Measurements from ENCODE around the gene ABCF3.

ABCF3 gene

DNA sequence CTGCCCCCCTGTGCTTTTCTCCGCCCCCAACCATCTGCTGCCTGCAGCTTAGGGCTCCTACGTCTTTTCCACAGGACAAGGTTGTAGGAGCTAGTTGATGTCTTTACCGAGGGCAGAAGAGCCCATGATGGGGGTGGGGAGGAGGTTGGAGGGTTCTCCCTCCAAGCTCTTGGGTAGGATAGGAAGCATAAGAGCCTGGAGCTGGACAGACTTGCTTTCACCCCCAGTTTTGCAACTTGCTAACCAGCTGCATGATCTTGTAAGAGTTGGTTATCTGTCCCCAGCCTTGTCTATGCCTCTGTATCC, 856 bp downstream of the ABCF3 start:
- DNase-seq = no peak

DNA sequence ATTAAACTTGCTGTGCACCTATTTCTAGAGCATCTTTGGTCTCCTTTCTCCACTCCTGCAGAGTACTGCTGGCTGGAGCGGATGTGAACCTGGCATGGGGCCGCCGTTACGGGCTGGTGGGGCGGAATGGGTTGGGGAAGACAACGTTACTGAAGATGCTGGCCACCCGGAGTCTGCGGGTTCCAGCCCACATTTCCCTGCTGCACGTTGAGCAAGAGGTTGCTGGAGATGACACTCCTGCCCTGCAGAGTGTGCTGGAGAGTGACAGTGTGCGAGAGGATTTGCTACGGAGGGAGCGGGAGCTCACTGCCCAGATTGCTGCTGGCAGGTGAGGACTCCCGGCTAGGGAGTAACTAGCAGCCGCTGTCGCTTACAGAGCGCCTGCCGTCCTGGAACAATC, 2.1 kb downstream of the ABCF3 start:
- DNase-seq = no peak

DNA sequence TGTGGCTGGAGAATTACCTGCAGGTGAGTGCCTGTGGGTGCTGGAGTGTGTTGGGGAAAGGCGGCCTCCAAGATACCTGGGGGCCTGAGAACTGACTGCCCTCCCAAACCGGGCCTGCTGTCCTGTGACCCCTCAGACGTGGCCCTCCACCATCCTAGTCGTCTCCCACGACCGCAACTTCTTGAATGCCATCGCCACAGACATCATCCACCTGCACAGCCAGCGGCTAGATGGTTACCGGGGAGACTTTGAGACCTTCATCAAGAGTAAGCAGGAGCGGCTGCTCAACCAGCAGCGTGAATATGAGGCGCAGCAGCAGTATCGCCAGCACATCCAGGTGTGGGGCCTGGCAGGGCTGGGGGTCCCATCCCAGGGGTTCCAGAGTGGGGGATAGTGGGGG, 3.4 kb downstream of the ABCF3 start:
- no peak for DNase-seq

DNA sequence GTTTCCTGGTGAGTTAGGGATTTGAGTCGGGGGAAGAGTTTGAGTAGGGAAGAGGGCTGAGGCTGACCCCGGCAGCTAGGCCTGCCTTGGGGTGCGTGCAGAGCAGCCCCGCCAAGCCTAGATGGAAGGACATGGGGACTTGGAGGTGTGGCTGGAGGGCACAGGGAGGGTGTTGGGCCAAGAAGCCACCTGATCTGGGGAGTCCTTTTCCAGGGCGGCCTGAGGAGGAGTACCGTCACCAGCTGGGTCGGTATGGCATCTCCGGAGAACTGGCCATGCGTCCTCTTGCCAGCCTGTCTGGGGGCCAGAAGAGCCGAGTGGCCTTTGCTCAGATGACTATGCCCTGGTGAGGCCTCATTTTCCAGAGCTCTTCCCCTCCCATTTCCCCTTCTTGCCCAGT, 6.9 kb downstream of the ABCF3 start:
- no peak for DNase-seq

DNA sequence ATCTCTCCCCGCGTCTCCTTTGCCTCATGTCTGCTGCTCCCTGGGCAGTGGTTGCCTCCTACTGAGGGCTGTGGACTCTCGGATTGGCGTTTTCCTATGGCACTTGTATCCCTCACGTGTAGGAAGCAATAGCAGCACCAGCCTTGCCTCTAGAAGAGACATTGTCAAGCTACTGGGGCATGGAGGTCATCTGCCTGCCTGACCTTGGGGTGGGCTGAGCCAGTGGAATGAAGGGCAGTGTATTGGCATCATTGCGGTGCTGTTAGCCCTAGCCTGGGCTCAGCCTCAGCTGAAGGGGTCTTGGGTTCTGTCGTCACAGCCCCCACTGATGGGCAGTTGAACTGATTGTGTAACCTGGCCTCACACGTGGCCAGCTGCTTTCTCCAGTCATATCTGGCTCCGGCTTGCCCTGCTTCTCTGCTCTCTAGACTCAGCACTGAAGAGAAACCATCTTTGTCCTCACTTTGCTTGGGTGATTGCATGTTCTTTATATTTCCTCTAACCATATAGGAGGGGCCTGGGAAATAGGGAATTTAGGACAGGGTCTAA, 8.1 kb downstream of the ABCF3 start:
- DNase-seq = no peak

DNA sequence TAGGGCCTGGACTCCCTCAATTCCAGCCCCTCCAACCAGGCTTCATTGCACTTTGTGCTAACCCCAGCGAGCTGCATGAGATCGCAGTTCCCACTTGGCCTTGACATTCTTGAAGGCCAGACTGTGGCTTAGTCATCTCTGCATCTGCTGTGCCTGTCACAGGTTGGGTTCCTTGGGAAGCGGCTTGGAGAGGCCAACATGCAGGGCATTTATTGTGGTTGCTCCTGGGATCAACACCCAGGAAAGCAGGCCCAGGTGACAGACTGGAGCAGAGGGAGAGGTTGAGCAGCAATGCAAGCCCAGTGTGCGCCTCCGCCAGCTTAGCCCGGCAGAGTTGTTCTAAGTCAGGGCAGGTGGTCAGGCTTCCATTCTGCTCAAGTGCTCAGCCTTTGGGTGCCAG, 10.5 kb downstream of the ABCF3 start:
- no peak for DNase-seq

DNA sequence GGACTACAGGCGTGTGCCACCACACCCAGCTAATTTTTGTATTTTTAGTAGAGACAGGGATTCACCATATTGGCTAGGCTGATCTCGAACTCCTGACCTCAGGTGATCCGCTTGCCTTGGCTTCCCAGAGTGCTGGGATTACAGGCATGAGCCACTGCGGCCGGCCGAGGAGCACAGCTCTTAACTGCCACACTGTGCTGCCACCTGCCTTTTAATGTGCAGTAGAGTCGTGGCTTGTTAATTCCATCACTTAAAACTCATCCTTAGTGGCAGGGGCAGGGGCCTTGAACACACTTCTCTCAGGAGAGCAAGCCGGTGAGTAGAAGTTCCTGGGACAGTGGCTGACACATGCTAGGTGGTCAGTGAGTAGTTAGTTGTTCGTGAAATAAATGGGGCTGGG, 12.5 kb downstream of the ABCF3 start:
- DNase-seq = no peak

DNA sequence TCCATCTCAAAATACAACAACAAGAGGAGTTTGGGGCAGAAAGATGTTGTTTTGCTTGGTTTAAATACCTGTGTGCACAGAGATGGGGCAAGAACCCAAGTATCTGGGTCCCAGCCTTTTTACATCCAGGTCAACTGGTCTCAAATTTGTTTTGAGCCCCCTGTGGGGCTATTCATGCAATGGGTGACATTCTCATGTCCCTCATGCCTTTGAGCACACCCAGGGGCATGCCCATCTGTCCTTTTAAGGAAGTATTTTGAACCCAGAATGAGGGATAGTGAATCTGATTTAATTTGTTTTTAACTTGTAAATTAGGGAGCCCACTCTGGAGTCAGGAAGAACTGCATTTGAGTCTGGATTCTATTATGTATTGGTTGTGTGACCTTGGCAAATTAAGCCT, 14.8 kb downstream of the ABCF3 start:
- DNase-seq = no peak

DNA sequence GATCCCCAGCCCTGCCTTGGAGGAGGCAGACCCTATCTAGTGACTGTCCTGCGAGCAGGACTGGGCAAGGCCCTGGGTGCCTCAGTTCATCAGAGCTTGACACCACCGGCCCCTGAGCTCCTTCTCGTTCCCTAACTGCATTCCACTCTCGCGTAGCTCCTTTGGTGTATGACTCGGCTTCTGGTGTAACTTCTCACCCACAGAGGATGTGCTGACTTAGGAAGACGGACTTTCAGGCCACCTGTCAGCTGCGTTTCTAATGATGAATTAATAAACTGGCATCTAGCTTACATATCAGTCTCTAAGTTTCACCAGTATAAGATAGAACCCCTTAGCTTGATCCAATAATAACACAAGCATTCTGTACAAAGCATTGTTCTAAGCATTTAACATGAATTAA, 17.5 kb downstream of the ABCF3 start:
- DNase-seq = no peak

DNA sequence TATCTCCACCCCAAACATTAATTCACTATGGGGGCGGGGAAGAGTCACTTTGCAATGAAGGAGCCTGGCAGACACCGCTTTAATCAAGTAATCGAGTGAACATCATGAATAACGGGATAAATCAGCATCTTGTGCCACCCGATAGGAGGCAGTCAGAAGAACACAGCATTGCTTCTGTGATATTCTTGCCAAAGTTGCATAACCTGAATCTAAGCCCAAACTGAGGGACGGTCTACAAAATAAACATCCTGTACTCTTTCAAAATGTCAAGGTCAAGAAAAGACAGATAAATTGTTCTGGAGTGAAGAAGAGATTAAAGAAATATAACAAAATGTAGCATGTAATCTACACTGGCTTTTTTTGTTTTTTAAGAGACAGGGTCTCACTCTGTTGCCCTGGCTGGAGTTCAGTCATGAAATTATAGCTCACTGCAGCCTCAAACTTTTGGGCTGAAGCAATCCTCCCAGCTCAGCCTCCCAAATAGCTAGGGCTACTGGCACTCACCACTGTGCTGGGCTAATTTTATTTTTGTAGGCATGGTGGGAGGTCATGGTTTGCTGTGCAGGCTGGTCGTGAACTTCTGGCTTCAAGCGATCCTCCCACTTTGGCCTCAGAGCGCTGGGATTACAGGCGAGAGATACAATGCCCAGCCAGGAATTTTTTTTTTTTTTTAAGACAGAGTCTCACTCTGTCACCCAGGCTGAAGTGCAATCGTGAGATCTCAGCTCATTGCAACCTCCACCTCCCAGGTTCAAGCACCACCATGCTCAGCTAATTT, 23.3 kb downstream of the ABCF3 start:
- no peak for DNase-seq

DNA sequence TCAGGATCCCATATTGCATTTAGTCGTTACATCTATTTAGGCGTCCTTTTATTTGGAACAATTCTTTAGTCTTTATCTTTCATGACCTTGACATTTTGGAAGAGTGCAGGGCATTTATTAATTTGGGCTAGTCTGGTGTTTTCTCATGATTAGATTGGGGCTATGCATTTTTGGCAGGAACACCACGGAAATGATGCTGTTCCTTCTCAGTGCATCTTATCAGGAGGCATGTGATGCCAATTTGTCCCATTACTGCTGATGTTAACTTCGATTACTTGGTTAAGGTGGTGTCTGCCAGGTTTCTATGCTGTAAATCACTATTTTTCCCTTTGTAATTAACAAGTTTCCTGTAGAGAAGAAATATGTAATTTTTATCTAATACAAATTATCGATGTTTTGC, 25.3 kb downstream of the ABCF3 start:
- DNase-seq = no peak

DNA sequence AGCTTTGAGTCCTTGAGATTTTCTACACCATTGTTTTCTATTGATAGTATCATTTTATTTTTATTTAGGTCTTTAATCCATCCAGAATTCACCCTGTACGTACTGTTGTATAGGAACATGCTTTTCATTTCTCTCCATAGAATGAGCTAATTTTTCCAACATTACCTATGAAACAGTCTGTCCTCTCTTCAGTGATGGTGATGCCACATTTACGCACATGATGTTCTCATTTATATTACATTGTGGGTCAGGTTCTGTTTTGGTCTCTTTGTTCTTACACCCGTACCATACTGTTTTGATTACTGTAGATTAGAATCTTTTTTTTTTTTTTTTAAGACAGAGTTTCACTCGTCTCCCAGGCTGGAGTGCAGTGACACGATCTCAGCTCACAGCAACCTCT, 25.7 kb downstream of the ABCF3 start:
- no peak for DNase-seq

DNA sequence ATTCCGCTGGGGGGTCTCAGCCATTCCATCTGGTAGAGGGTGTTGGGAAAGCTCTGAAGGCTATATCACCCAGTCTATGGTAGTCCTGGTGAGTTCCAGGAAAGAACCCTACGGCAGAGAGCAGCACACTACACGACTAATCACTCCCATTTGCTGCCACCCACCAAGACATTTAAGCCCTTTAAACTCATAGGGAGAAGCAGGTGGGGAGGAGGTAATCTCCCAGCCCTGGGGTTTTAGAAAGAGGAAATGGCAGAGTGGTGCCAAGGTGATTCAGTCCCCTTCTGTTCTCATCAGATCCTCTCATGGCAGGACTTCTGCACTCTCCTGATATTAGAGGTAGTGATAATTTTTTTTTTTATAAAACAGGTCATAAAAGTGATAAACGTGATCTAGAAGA, 32.8 kb downstream of the ABCF3 start:
- no peak for DNase-seq

DNA sequence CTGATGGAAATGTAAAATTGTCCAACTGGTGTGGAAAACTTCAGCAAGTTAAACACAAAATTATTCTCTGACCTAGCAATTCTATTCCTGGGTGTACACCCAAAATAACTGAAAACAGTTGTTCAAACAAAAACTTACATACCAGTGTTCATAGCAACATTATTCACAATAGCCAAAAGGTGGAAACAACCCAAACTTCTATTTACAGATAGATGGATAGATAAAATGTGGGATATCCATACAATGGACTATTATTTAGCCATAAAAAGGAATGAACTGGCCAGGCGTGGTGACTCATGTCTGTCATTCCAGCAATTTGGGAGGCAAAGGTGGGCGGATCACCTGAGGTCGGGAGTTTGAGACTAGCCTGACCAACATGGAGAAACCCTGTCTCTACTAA, 36.5 kb downstream of the ABCF3 start:
- no peak for DNase-seq

DNA sequence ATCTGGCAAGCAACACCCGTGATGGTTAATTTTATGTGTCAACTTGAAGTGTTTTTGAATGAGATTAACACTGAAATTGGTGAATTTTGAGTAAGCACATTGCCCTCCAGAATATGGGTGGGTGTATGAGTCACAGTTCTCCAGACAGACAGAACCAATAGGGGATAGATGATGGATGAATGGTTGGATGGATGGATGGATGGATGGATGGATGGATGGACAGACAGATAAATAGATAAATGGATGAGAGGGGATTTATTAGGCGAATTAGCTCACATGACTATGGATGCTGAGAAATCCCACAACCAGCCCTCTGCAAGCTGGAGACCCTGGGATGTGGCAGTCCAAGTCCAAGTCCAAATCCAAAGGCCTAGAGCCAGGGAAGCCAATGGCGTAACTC, 37.9 kb downstream of the ABCF3 start:
- DNase-seq = no peak

DNA sequence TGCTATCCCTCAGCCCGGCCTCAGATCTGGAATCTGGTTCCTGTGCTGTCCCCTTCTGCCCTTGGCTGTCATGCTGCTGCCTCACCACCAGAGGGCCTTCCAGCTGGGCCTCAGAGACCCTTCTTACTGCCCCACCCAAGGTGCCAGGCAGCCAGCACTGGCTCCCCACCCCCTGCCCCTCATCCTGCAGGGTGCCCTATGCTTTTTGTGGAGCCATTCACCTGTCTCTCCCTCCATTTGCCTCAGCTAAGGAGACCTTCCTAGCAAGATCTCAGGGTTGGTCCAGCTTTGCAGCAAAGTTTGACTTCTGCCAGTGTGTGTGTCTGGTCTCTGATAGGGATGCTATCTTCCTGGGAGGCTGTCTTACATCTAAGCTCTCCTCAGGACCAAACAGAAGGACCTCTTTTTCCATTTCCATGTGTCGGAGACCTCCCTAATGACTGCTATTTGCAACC, 41.5 kb downstream of the ABCF3 start:
- peak in 4 of 5 experiments; percentile 25 to 52 (median 34) for DNase-seq

DNA sequence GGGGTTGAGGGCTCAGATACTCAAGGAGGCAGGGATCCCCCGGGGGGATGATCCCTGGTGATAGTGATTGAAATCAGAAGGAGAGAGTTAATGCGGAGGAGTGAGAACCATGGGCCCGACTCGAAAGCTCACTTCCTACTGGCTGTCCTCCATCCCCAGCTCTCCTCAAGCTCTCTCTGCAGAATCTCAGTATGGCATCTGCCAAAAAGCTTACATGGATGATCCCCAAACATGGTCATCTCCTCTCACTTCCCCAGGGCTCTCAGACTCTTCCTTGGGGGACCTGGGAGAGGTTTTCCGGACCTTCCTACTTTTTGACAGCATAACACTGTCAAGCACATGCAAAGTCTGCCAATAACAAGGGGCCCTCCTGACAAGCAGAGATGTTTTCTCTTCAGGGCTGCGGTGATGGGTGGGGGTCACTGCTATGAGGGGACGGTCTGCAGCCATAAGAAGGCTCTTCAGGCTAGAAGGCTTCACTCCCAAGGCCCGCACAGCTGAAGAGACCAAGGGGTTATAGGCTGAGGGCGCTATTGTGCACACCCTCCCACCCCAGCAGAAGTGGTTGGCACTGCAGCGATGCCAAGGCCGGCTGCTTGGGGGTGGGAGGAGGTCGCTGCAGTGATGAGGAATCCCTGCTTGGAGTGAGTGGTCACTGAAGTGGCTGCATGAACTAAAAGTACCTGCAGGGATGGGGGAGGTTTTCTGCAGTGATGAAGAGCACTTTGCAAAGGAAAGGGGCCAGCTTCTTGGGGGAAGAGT, 42.6 kb downstream of the ABCF3 start:
- DNase-seq = no peak

DNA sequence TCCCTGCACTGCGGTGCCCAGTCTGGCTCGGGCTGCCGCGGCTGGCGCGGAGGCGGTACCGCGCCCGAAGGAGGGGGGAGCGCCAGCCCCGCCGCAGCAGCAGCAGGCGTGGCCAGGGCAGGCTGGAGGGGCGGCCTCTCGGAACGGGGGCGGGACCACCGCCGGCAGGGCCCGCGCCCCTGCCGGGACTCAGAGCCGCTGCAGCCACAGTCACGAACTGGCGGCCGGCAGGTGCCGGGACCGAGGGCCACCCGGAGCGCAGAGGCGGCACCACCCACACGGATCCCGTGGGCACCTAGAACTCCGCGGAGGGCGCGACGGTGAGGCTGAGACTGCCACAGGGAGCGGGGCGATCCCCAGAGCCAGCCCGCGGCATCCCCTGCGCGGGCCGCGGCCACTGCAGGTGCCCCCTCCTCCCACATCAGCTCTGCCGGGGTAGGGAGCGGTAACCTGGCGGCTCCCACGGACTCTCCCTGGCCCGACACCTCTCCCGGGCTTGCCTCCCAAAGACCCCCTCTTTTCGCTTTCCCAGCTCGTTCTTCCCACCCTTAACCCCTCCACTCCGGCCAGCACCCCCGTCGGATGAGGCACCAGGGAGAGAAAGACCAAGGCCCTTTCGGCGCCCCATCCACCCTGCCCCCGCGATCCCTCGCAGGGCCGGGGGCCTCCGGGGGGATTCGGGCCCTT, 43.5 kb downstream of the ABCF3 start, which contains the start of gene VWA5B2:
Gene VWA5B2, plus strand, starts transcription at position 192 of the 687 bp plus-strand sequence. CDS start 944 bp downstream, outside the sequence.
- peak; percentile 52 to 71 (median 68) for DNase-seq

DNA sequence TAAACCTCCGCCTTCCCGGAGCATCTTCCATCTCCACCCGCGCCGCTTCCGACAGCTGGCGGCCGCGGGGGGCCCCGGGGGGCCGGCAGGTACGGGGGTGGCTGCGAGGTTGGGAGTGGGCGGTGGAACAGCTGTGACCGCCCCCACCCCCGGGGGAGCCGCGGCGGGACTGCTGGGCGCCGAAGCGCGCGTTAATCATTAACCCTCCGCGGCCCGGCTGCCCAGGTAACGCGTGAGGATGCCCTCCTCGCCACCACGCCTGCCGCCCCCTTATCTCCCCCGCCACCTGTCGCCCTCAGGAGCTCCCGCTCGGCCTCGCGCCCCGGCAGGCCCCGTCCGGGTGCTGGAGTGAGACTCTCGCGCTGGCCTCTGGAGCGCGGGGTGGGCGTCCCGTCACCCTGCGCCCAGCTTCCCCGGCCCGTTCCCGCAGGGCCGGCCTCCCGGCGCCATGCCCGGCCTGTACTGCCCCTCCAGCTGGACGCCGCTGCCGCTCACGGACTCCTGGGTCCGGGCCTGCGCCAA, 44.1 kb downstream of the ABCF3 start:
- DNase-seq = no peak

DNA sequence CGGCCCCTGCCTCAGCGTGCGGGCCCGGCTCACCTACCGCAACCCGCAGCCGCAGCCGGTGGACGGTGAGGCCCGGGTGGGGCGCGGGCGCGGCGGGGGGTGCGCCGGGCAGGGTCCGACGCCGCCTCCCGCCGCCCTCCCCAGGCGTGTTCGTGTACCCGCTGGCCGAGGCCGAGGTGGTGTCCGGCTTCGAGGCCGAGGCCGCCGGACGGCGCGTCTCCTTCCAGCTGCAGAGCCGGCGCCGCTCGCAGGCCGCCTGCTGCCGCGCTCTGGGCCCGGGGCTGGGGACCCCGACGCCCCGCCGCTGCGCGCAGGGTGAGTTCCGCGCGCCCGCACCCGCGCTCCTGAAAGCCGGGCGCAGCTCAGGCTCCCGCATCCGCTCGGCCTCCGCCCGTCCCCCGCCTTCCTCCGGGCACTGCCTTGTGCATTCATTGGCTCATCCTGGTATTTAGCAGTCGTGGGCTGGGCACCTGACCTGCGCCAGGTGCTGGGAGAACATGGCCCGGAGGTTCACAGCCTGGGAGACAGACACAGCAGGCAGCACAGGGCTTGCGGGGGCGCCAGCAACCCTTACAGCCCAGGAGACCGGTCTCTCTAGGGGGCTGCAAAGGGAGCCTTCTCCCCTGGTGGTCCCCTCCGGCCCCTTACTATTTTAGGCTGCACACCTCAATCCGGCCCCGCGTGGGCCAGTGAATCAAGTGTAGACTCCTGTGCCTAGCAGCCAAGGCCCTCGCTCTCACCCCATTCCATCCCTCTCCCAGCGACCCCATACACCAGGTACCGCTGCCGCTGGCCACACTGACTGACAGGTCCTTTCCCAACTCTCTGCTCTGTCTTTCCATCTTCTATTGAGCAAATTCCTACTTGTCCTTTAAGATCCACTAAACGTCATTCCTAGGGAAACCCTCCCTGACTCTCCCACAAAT, 44.9 kb downstream of the ABCF3 start:
- DNase-seq = no peak

DNA sequence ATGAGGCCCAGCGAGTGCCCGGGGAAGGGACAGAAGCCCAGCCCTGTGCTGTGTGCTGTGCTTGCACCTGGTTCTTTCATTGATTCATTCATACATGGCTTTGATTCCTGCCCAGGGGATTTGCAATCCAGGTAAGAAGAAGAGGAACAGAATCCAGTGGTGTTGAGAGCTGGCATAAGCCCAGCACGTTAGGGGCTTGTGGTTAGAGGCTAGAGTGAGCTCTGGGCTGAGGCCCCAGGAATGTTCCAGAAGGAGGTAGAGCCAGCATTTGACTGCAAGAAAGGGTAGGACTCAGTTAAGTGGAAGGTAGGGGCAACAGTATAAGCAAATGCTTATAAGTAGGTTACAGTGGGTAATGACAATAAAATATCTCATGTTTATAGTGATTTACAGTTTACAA, 45.7 kb downstream of the ABCF3 start:
- no peak for DNase-seq
